ENCODE results near the gene RIPOR3. TPM values are rescaled to one million over a fixed set of nuclear protein-coding genes. Genes with fewer than 3 reads are reported as not detected.

Gene RIPOR3
- total and polyA plus RNA-seq, 9 donors = 3.8 to 9.7 (median 5.8) TPM

DNA sequence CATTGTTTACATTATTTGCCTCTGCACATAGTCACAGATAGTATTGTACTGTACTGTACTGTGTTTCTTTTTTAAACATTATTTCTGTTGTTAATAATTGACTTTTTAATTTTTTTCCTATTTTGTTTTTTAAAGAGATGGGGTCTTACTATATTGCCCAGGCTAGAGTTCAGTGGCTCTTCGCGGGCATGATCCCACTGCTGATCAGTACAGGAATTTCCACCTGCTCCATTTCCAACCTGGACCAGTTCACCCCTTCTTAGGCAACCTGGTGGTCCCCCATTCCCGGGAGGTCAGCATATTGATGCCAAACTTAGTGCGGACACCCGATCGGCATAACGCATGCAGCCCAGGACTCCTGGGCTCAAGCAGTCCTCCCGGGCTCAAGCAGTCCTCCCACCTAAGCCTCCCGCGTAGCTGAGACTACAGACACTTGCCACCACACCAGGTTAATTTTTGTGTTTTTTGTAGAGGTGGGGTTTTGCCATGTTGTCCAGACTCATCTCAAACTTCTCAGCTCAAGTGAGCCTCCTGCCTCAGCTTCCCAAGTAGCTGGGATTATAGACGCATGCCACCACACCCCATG is 133.7 kb downstream of the RIPOR3 start:
- Histone ChIP-seq H3K4me1 (ENCODE audit: control insufficient read depth, insufficient read depth, low read length) (peaks cover 16% of the 10 kb centered on the region), H3K9me3 (replicated peaks; ENCODE audit: control insufficient read depth, low read depth, low read length) (no peaks in the 10 kb centered on the region), H3K36me3 (ENCODE audit: control insufficient read depth, insufficient read depth, low read length) (peaks cover 14% of the 10 kb centered on the region), H3K27me3 (ENCODE audit: control insufficient read depth, insufficient read depth, low read length) (no peaks in the 10 kb centered on the region), H3K4me3 (ENCODE audit: low read length) (no peak overlapping the region), H3K27ac (ENCODE audit: low read length) (no peak overlapping the region)
- DNase-seq = no peak
- 97% methylated on average over 6 of the region's 11 CpGs for WGBS (ENCODE audit: insufficient coverage)

DNA sequence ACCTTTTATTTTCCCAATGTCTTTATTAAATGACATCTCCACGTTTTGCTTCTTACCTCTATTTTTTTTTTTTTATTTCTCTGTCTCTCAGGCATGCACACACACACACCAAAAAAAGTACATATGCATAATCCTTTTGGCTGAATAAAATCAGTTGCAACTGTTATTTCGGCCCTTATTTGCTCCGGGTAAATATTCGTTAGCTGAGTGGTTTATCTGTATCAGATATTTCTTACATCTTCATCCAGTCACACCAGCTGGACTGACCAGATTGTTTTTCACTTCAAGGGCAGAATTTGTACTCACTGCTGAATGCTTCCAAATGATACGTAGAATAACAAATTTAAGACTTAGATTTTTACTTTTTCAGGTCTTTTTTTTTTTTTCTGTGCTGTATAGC is 135.7 kb downstream of the RIPOR3 start:
- no peak for DNase-seq
- peaks cover 2% of the 10 kb centered on the region for H3K4me1 ChIP-seq (ENCODE audit: control insufficient read depth, insufficient read depth, low read length)
- 92% methylated on average over 2 of the region's 5 CpGs for WGBS (ENCODE audit: insufficient coverage)
- no peaks in the 10 kb centered on the region for H3K9me3 ChIP-seq (replicated peaks; ENCODE audit: control insufficient read depth, low read depth, low read length)
- peaks cover 6% of the 10 kb centered on the region for H3K36me3 ChIP-seq (ENCODE audit: control insufficient read depth, insufficient read depth, low read length)
- no peak overlapping the region for H3K27ac ChIP-seq (ENCODE audit: low read length)
- no peaks in the 10 kb centered on the region for H3K27me3 ChIP-seq (ENCODE audit: control insufficient read depth, insufficient read depth, low read length)
- no peak overlapping the region for H3K4me3 ChIP-seq (ENCODE audit: low read length)

GRCh38 chr20:50554694-50555579 is 136.4 kb downstream of the RIPOR3 start:
- 89% methylated on average over 1 of the region's 4 CpGs for WGBS (ENCODE audit: insufficient coverage)
- peaks cover 6% of the 10 kb centered on the region for H3K36me3 ChIP-seq (ENCODE audit: control insufficient read depth, insufficient read depth, low read length)
- H3K4me1 ChIP-seq (ENCODE audit: control insufficient read depth, insufficient read depth, low read length) = no peaks in the 10 kb centered on the region
- no peak overlapping the region for H3K27ac ChIP-seq (ENCODE audit: low read length)
- H3K4me3 ChIP-seq (ENCODE audit: low read length) = no peak overlapping the region
- no peaks in the 10 kb centered on the region for H3K27me3 ChIP-seq (ENCODE audit: control insufficient read depth, insufficient read depth, low read length)
- no peak for DNase-seq
- H3K9me3 ChIP-seq (replicated peaks; ENCODE audit: control insufficient read depth, low read depth, low read length) = no peaks in the 10 kb centered on the region

- H3K4me3 ChIP-seq (ENCODE audit: low read length) = no peak overlapping the region
- WGBS (ENCODE audit: insufficient coverage) = 94% methylated on average over 2 of the region's 3 CpGs
- H3K4me1 ChIP-seq (ENCODE audit: control insufficient read depth, insufficient read depth, low read length) = no peaks in the 10 kb centered on the region
- H3K27me3 ChIP-seq (ENCODE audit: control insufficient read depth, insufficient read depth, low read length) = no peaks in the 10 kb centered on the region
- no peak overlapping the region for H3K27ac ChIP-seq (ENCODE audit: low read length)
- H3K36me3 ChIP-seq (ENCODE audit: control insufficient read depth, insufficient read depth, low read length) = peaks cover 11% of the 10 kb centered on the region
- no peak for DNase-seq
- H3K9me3 ChIP-seq (replicated peaks; ENCODE audit: control insufficient read depth, low read depth, low read length) = no peaks in the 10 kb centered on the region
These were observed 138.4 kb downstream of the RIPOR3 start for GRCh38 chr20:50552979-50553378.

DNA sequence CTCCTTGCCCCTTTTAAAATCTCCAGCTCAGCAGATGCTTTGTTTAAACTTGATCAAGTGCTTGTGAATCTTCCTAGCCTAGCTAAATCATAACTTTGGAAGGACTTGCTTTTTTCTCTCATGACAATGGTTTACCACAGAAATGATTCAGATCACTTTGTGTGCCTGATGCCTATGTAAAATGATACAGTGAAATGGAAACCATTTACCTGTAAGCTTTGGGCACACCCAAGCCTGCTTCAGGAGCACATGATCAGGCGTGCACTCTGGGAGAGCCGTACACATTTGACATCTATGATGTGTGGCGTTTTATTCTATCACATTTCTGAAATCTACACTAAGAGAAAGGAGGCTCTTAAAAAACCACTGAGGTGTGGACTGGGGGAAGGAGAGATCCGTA is 140.1 kb downstream of the RIPOR3 start:
- Histone ChIP-seq H3K27ac (ENCODE audit: low read length) (no peak overlapping the region), H3K36me3 (ENCODE audit: control insufficient read depth, insufficient read depth, low read length) (peaks cover 8% of the 10 kb centered on the region), H3K4me1 (ENCODE audit: control insufficient read depth, insufficient read depth, low read length) (no peaks in the 10 kb centered on the region), H3K27me3 (ENCODE audit: control insufficient read depth, insufficient read depth, low read length) (no peaks in the 10 kb centered on the region), H3K9me3 (replicated peaks; ENCODE audit: control insufficient read depth, low read depth, low read length) (no peaks in the 10 kb centered on the region), H3K4me3 (ENCODE audit: low read length) (no peak overlapping the region)
- DNase-seq = no peak
- WGBS (ENCODE audit: insufficient coverage) = no CpG with 5 or more reads among the region's 4 CpGs

DNA sequence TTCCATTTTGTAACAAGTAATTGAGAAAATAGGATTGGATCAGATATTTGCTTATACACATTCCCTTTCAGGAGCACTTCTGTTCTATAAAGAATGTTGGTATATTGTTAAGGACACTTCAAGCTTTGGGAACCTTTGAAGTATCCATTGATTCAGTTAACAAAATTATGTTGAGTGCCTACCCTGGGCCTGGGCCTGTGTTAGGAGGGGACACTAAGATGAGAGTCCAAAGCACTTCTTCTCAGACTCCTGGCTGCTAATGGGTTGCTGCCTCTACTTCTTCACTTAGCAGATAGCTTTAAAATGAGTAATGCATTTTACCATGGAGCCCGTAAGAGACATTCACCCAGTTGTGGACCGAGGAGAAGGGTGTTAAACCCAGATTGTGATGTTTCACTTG is 140.8 kb downstream of the RIPOR3 start:
- no peaks in the 10 kb centered on the region for H3K4me1 ChIP-seq (ENCODE audit: control insufficient read depth, insufficient read depth, low read length)

GRCh38 chr20:50548396-50548795 is 142.9 kb downstream of the RIPOR3 start:
- H3K27me3 ChIP-seq (ENCODE audit: control insufficient read depth, insufficient read depth, low read length) = no peaks in the 10 kb centered on the region
- H3K36me3 ChIP-seq (ENCODE audit: control insufficient read depth, insufficient read depth, low read length) = peaks cover 8% of the 10 kb centered on the region
- H3K27ac ChIP-seq (ENCODE audit: low read length) = no peak overlapping the region
- no peak overlapping the region for H3K4me3 ChIP-seq (ENCODE audit: low read length)
- H3K9me3 ChIP-seq (replicated peaks; ENCODE audit: control insufficient read depth, low read depth, low read length) = no peaks in the 10 kb centered on the region
- no peaks in the 10 kb centered on the region for H3K4me1 ChIP-seq (ENCODE audit: control insufficient read depth, insufficient read depth, low read length)
- WGBS (ENCODE audit: insufficient coverage) = 84% methylated on average over 3 of the region's 5 CpGs
- no peak for DNase-seq

More for the DNA sequence above, 140.8 kb downstream of the RIPOR3 start:
- Histone ChIP-seq H3K36me3 (ENCODE audit: control insufficient read depth, insufficient read depth, low read length) (peaks cover 8% of the 10 kb centered on the region), H3K27me3 (ENCODE audit: control insufficient read depth, insufficient read depth, low read length) (no peaks in the 10 kb centered on the region), H3K27ac (ENCODE audit: low read length) (no peak overlapping the region), H3K4me3 (ENCODE audit: low read length) (no peak overlapping the region), H3K9me3 (replicated peaks; ENCODE audit: control insufficient read depth, low read depth, low read length) (no peaks in the 10 kb centered on the region)
- DNase-seq = no peak
- WGBS (ENCODE audit: insufficient coverage) = 100% methylated on average over 1 of the region's 2 CpGs

DNA sequence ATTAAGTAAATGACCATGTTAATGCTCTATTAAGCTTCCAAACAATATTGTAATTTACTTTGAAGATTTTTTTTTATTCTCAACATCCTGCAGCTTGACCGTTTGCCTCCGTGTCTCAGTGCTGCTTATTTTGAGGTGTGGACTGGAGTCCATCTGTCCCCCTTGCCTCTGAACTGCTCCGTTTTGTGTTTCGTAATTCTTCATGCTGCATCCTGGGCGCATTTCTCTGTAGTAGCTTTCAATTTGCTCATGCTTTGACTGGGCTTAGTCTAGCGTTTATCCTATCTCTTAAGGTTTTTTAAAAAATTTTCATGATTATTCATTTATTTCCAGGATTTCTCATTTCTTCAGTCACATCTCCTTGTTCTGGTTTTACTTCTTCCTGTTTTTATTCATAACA is 143.4 kb downstream of the RIPOR3 start:
- H3K27me3 ChIP-seq (ENCODE audit: control insufficient read depth, insufficient read depth, low read length) = no peaks in the 10 kb centered on the region
- no peak overlapping the region for H3K4me3 ChIP-seq (ENCODE audit: low read length)
- H3K36me3 ChIP-seq (ENCODE audit: control insufficient read depth, insufficient read depth, low read length) = peaks cover 8% of the 10 kb centered on the region
- H3K27ac ChIP-seq (ENCODE audit: low read length) = no peak overlapping the region
- no peaks in the 10 kb centered on the region for H3K9me3 ChIP-seq (replicated peaks; ENCODE audit: control insufficient read depth, low read depth, low read length)
- no peaks in the 10 kb centered on the region for H3K4me1 ChIP-seq (ENCODE audit: control insufficient read depth, insufficient read depth, low read length)
- WGBS (ENCODE audit: insufficient coverage) = 56% methylated on average over 2 of the region's 6 CpGs
- no peak for DNase-seq

DNA sequence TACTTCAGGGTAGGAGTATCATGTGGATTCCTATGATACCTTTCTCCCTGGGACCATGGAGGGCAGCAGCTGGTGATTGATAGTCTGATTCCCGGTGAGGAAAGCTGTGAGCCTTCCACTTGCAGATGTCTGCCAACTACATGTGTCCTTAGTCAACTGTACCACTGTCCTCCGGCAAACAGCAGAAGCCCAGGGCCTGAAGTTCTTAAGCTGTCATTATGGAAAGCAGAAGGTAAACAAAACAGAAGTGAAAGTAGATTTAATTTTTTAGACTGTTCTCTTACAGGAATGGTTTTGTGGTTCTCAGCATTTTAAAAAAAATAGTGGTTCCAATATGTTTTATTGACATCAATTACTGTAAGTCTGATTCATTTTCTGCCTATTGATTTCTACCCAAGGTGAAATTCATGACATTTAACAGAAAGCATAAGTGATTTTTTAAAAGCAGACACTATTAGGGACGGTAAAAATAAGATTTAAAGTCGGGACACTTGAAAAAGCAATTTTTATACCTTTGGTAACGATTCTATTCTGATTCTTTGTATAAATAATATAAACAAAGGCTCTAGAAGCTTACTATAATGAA is 144.5 kb downstream of the RIPOR3 start:
- WGBS (ENCODE audit: insufficient coverage) = no CpG with 5 or more reads among the region's 5 CpGs
- Histone ChIP-seq H3K27ac (ENCODE audit: low read length) (no peak overlapping the region), H3K27me3 (ENCODE audit: control insufficient read depth, insufficient read depth, low read length) (no peaks in the 10 kb centered on the region), H3K4me3 (ENCODE audit: low read length) (no peak overlapping the region), H3K4me1 (ENCODE audit: control insufficient read depth, insufficient read depth, low read length) (no peaks in the 10 kb centered on the region), H3K36me3 (ENCODE audit: control insufficient read depth, insufficient read depth, low read length) (peaks cover 8% of the 10 kb centered on the region), H3K9me3 (replicated peaks; ENCODE audit: control insufficient read depth, low read depth, low read length) (no peaks in the 10 kb centered on the region)
- DNase-seq = peak; percentile 40

DNA sequence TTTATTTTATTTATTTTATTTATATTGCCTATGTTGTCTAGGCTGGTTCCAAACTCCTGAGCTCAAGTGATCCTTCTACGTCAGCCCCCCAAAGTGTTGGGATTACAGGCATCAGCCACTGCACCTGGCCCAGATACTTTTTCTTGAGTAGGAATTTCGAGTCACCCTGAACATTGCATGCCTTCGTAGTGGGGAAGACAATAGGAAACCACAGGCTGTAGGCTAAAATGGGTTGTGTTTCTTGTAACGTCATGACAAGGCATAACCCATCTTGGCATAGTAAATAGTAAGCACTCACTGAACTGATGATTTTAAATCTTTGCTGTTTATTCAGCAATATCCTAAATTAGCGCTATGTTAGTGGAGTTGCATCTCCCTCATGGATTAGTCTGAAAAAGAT is 146.2 kb downstream of the RIPOR3 start:
- WGBS (ENCODE audit: insufficient coverage) = no CpG with 5 or more reads among the region's 5 CpGs
- Histone ChIP-seq H3K36me3 (ENCODE audit: control insufficient read depth, insufficient read depth, low read length) (peaks cover 13% of the 10 kb centered on the region), H3K4me1 (ENCODE audit: control insufficient read depth, insufficient read depth, low read length) (peaks cover 10% of the 10 kb centered on the region), H3K4me3 (ENCODE audit: low read length) (no peak overlapping the region), H3K27me3 (ENCODE audit: control insufficient read depth, insufficient read depth, low read length) (no peaks in the 10 kb centered on the region), H3K27ac (ENCODE audit: low read length) (no peak overlapping the region), H3K9me3 (replicated peaks; ENCODE audit: control insufficient read depth, low read depth, low read length) (no peaks in the 10 kb centered on the region)
- DNase-seq = no peak

All from muscle of leg (tissue), 11 donors.